Keratinocyte (primary cell): ENCODE data around the gene ADM.

Experiments
- EZH2 ChIP-seq: IDR thresholded peaks from one replicate; pipeline ENCODE4 v1.6.1; 2012; ENCODE audit warnings: inconsistent platforms, mild to moderate bottlenecking, low read length, moderate library complexity
- TF ChIP-seq, protein P1 (sequence below), 3 experiments: IDR thresholded peaks in 1 of 3; conservative IDR thresholded peaks in 1 of 3; optimal IDR thresholded peaks in 1 of 3; 2 replicates in 2 of 3; 3 replicates in 1 of 3; pipeline versions ENCODE3 to v1.5.1; 2011; ENCODE audit warnings: low read length in 3 of 3, mild to moderate bottlenecking in 3 of 3, moderate library complexity in 2 of 3, control low read depth in 1 of 3, inconsistent platforms in 1 of 3; ENCODE audit not compliant: insufficient read depth in 2 of 3; ENCODE audit errors: extremely low read depth in 1 of 3

DNA sequence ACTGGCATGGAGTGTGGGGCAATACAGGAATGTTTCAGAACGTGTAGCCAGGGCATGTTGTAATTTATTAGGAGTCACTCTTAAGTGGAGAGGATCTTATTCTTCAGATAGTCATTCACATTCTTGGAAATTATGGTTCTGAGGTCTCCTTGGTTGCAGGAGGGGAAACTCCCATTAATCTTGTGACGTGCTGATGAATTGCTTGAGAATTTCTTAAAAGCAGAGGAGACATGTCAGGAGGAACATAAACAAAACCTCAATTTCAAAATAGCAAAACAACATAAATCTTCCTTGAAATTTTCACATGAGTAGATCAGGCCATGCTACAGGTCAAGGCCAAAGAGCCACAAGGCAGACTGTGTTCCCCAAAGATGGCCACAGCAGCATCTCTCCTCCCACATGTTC is 50.4 kb downstream of the ADM start:
- TF ChIP-seq, protein P1, sequence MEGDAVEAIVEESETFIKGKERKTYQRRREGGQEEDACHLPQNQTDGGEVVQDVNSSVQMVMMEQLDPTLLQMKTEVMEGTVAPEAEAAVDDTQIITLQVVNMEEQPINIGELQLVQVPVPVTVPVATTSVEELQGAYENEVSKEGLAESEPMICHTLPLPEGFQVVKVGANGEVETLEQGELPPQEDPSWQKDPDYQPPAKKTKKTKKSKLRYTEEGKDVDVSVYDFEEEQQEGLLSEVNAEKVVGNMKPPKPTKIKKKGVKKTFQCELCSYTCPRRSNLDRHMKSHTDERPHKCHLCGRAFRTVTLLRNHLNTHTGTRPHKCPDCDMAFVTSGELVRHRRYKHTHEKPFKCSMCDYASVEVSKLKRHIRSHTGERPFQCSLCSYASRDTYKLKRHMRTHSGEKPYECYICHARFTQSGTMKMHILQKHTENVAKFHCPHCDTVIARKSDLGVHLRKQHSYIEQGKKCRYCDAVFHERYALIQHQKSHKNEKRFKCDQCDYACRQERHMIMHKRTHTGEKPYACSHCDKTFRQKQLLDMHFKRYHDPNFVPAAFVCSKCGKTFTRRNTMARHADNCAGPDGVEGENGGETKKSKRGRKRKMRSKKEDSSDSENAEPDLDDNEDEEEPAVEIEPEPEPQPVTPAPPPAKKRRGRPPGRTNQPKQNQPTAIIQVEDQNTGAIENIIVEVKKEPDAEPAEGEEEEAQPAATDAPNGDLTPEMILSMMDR (optimal IDR thresholded peaks at IDR 0.05 in 1 of 3, IDR thresholded peaks at IDR 0.05 in 1 of 3, conservative IDR thresholded peaks at IDR 0.05 in 1 of 3; ENCODE audit: extremely low read depth in 1 of 3, insufficient read depth in 2 of 3, low read length in 3 of 3), result no peak
- TF ChIP-seq EZH2, result no peak
